ENCODE results near the gene C12orf43.

Gene C12orf43

GRCh38 chr12:121017966-121018491, 1.7 kb upstream of the C12orf43 start:
- in situ Hi-C loops (cut with MboI; ENCODE audit: low sequenced_read_pairs, unreplicated experiment), result no loop called here
- TF ChIP-seq, protein P1, sequence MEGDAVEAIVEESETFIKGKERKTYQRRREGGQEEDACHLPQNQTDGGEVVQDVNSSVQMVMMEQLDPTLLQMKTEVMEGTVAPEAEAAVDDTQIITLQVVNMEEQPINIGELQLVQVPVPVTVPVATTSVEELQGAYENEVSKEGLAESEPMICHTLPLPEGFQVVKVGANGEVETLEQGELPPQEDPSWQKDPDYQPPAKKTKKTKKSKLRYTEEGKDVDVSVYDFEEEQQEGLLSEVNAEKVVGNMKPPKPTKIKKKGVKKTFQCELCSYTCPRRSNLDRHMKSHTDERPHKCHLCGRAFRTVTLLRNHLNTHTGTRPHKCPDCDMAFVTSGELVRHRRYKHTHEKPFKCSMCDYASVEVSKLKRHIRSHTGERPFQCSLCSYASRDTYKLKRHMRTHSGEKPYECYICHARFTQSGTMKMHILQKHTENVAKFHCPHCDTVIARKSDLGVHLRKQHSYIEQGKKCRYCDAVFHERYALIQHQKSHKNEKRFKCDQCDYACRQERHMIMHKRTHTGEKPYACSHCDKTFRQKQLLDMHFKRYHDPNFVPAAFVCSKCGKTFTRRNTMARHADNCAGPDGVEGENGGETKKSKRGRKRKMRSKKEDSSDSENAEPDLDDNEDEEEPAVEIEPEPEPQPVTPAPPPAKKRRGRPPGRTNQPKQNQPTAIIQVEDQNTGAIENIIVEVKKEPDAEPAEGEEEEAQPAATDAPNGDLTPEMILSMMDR (IDR thresholded peaks at IDR 0.05; ENCODE audit: borderline replicate concordance, control extremely low read depth, extremely low read depth, insufficient read depth, missing control alignments), result no peak
- no peak for DNase-seq (ENCODE audit: low spot score)

DNA sequence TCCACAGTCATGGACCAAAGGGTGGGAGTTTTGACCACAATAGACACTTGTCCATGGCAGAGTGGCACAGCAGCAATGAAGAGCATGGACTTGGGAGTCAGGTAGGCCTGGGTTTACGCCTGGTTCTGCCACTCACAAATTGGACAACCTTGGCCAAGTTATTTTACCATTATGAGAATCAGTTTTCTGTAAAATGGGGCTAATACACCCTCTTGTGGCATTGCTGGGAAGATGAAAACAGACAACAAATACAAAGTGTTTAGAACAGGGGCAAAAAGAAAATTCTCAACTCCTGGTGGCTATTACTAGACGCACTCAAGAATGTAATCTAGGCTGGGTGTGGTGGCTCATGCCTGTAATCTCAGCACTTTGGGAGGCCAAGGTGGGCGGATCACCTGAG, 2.6 kb downstream of the C12orf43 start:
- in situ Hi-C loops (cut with MboI; ENCODE audit: low sequenced_read_pairs, unreplicated experiment), result no loop called here
- DNase-seq (ENCODE audit: low spot score), result no peak
- TF ChIP-seq, protein P1 (IDR thresholded peaks at IDR 0.05; ENCODE audit: borderline replicate concordance, control extremely low read depth, extremely low read depth, insufficient read depth, missing control alignments), result no peak

- DNase-seq (ENCODE audit: low spot score), result no peak
- in situ Hi-C loops (cut with MboI; ENCODE audit: low sequenced_read_pairs, unreplicated experiment), result no loop called here
- TF ChIP-seq, protein P1 (IDR thresholded peaks at IDR 0.05; ENCODE audit: borderline replicate concordance, control extremely low read depth, extremely low read depth, insufficient read depth, missing control alignments), result no peak
Observed at GRCh38 chr12:121011820-121012219, 4.5 kb downstream of the C12orf43 start.

DNA sequence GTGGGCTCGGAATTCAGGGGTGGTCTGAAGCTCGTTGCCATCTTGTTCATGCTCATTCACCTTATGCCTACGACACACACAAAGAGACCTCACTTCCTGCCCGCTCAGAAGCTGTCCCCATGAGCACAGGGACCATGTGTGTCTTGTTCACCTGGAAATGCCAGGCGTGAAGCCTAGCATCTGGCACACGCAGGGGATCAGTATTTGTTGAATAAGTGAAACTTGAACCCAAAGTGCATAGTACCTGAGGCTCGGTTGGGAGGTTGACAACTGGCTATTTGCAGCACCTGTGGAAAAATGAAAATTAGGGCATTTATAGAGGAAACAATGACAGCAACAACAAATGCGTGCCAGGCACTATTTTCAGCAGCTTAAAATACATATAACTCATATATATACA, 5.4 kb downstream of the C12orf43 start:
- in situ Hi-C loops (cut with MboI; ENCODE audit: low sequenced_read_pairs, unreplicated experiment), result no loop called here
- TF ChIP-seq, protein P1 (IDR thresholded peaks at IDR 0.05; ENCODE audit: borderline replicate concordance, control extremely low read depth, extremely low read depth, insufficient read depth, missing control alignments), result no peak
- DNase-seq (ENCODE audit: low spot score), result no peak

- TF ChIP-seq, protein P1 (IDR thresholded peaks at IDR 0.05; ENCODE audit: borderline replicate concordance, control extremely low read depth, extremely low read depth, insufficient read depth, missing control alignments), result no peak
- in situ Hi-C loops (cut with MboI; ENCODE audit: low sequenced_read_pairs, unreplicated experiment), result no loop called here
- no peak for DNase-seq (ENCODE audit: low spot score)
Observed at GRCh38 chr12:121009741-121010140, 6.5 kb downstream of the C12orf43 start.

GRCh38 chr12:121008347-121009098, 7.8 kb downstream of the C12orf43 start:
- in situ Hi-C loops (cut with MboI; ENCODE audit: low sequenced_read_pairs, unreplicated experiment), result no loop called here
- no peak for DNase-seq (ENCODE audit: low spot score)
- TF ChIP-seq, protein P1 (IDR thresholded peaks at IDR 0.05; ENCODE audit: borderline replicate concordance, control extremely low read depth, extremely low read depth, insufficient read depth, missing control alignments), result no peak
